ENCODE data around the gene NBR1. TPM values are rescaled to one million over a fixed set of nuclear protein-coding genes. Genes with fewer than 3 reads are reported as not detected.
"Not testable (repeated sequence)": the region's sequence is repeated elsewhere in the genome, so short reads cannot be mapped to it uniquely, and the experiment has no call there.

The NBR1 gene
- total RNA-seq, 1 donor from 2014 or later = 62.7 TPM

- TF ChIP-seq CTCF (IDR thresholded peaks at IDR 0.05) = no peak
- Mint-ChIP-seq H3K4me3 (ENCODE audit: unreplicated experiment) (no peak overlapping the region), H3K27ac (ENCODE audit: unreplicated experiment) (no peak overlapping the region), H3K36me3 (ENCODE audit: low read depth) (peaks cover 8% of the 10 kb centered on the region), H3K27me3 (ENCODE audit: low read depth) (no peaks in the 10 kb centered on the region), H3K9me3 (ENCODE audit: low read depth) (no peaks in the 10 kb centered on the region), H3K4me1 (ENCODE audit: low read depth) (no peaks in the 10 kb centered on the region)
- DNase-seq (ENCODE audit: low spot score) = no peak
Observed at GRCh38 chr17:43140396-43141332, 30.4 kb upstream of the NBR1 start.

GRCh38 chr17:43142153-43142552 lies 28.9 kb upstream of the NBR1 start:
- no peak overlapping the region for H3K27ac Mint-ChIP-seq (ENCODE audit: unreplicated experiment)
- no peak for TF ChIP-seq CTCF (IDR thresholded peaks at IDR 0.05)
- no peak for DNase-seq (ENCODE audit: low spot score)
- H3K27me3 Mint-ChIP-seq (ENCODE audit: low read depth) = no peaks in the 10 kb centered on the region
- no peaks in the 10 kb centered on the region for H3K9me3 Mint-ChIP-seq (ENCODE audit: low read depth)
- H3K4me1 Mint-ChIP-seq (ENCODE audit: low read depth) = no peaks in the 10 kb centered on the region
- H3K36me3 Mint-ChIP-seq (ENCODE audit: low read depth) = peaks cover 7% of the 10 kb centered on the region
- H3K4me3 Mint-ChIP-seq (ENCODE audit: unreplicated experiment) = no peak overlapping the region

GRCh38 chr17:43143201-43143600 lies 27.8 kb upstream of the NBR1 start:
- no peak for TF ChIP-seq CTCF (IDR thresholded peaks at IDR 0.05)
- H3K27me3 Mint-ChIP-seq (ENCODE audit: low read depth) = no peaks in the 10 kb centered on the region
- no peak for DNase-seq (ENCODE audit: low spot score)
- H3K4me3 Mint-ChIP-seq (ENCODE audit: unreplicated experiment) = no peak overlapping the region
- no peaks in the 10 kb centered on the region for H3K9me3 Mint-ChIP-seq (ENCODE audit: low read depth)
- no peaks in the 10 kb centered on the region for H3K4me1 Mint-ChIP-seq (ENCODE audit: low read depth)
- H3K36me3 Mint-ChIP-seq (ENCODE audit: low read depth) = peaks cover 7% of the 10 kb centered on the region
- no peak overlapping the region for H3K27ac Mint-ChIP-seq (ENCODE audit: unreplicated experiment)

- Mint-ChIP-seq H3K9me3 (ENCODE audit: low read depth) (no peaks in the 10 kb centered on the region), H3K4me3 (ENCODE audit: unreplicated experiment) (no peak overlapping the region), H3K27me3 (ENCODE audit: low read depth) (no peaks in the 10 kb centered on the region), H3K36me3 (ENCODE audit: low read depth) (peaks cover 5% of the 10 kb centered on the region), H3K27ac (ENCODE audit: unreplicated experiment) (no peak overlapping the region), H3K4me1 (ENCODE audit: low read depth) (no peaks in the 10 kb centered on the region)
- TF ChIP-seq CTCF (IDR thresholded peaks at IDR 0.05) = no peak
- no peak for DNase-seq (ENCODE audit: low spot score)
Observed at GRCh38 chr17:43146649-43147048, 24.4 kb upstream of the NBR1 start.

GRCh38 chr17:43151880-43152456 lies 19.0 kb upstream of the NBR1 start:
- no peak for TF ChIP-seq CTCF (IDR thresholded peaks at IDR 0.05)
- Mint-ChIP-seq H3K9me3 (ENCODE audit: low read depth) (peaks cover 5% of the 10 kb centered on the region), H3K27ac (ENCODE audit: unreplicated experiment) (no peak overlapping the region), H3K36me3 (ENCODE audit: low read depth) (peaks cover 10% of the 10 kb centered on the region), H3K4me3 (ENCODE audit: unreplicated experiment) (no peak overlapping the region), H3K27me3 (ENCODE audit: low read depth) (no peaks in the 10 kb centered on the region), H3K4me1 (ENCODE audit: low read depth) (no peaks in the 10 kb centered on the region)
- no peak for DNase-seq (ENCODE audit: low spot score)

- not testable (repeated sequence) for H3K27ac Mint-ChIP-seq (ENCODE audit: unreplicated experiment)
Observed at GRCh38 chr17:43153197-43153835, 17.7 kb upstream of the NBR1 start.

More at GRCh38 chr17:43153197-43153835, 17.7 kb upstream of the NBR1 start:
- not testable (repeated sequence) for H3K27me3 Mint-ChIP-seq (ENCODE audit: low read depth); H3K4me3 Mint-ChIP-seq (ENCODE audit: unreplicated experiment); DNase-seq (ENCODE audit: low spot score); H3K4me1 Mint-ChIP-seq (ENCODE audit: low read depth); H3K9me3 Mint-ChIP-seq (ENCODE audit: low read depth)
- H3K36me3 Mint-ChIP-seq (ENCODE audit: low read depth) = peaks cover 13% of the 10 kb centered on the region

Measured in chondrocyte (in vitro differentiated cells).